Lower leg skin (tissue), 3 donors: ENCODE data around the gene PLOD1.
"Not testable (repeated sequence)": the region's sequence is repeated elsewhere in the genome, so short reads cannot be mapped to it uniquely, and the experiment has no call there.

Experiments used
- POLR2A ChIP-seq, 2 donors: fragments of 450-650 bp; IDR thresholded peaks; one replicate each; pipeline ENCODE4 v1.6.1; 2016 to 2017; ENCODE audit warnings: antibody characterized with exemption in 2 of 2, mild to moderate bottlenecking in 1 of 2, moderate library complexity in 1 of 2
- TF ChIP-seq, protein P1 (sequence below), 3 donors: fragments of 450-650 bp; IDR thresholded peaks; one replicate each; pipeline ENCODE4 v1.5.1; 2016; ENCODE audit warnings: antibody characterized with exemption in 3 of 3, mild to moderate bottlenecking in 3 of 3, moderate library complexity in 2 of 3

DNA sequence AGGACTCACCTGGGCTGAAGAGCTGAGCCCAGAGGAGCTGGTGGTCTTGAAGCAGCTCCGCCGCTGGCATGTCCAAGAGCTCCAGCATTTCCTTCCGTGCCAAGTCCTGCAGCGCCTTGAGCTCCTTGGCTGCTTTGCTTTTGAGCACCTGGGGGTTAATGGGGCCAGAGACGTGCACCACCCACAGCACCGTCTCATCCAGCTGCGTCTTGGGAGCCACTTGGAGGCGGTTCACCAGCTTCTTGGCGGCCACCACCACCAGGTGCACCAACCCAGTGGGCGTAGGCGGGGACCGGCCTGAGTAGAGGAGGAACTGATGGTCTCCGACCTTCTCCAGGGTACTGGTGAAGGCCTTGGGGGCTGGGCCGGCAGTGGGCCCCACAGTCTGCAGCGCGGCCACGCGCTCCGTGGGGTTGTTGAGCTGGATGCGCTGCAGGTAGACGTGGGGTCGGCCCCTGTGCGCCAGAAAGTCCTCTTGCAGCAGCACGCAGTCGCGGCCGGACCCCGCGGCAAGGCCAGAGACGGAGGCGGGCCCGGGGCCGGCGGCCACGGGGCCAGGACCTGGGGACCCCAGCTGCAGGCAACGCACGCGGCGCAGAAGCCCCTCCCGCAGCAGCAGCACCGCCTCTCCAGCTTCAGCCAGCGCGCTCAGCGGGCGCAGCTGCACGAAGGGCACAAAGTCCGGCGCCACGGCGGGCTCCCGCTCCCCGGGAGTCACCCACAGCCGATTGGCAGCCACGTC, 9.2 kb upstream of the PLOD1 start:
- TF ChIP-seq POLR2A (IDR thresholded peaks at IDR 0.05), result not testable (repeated sequence)
- TF ChIP-seq, protein P1, sequence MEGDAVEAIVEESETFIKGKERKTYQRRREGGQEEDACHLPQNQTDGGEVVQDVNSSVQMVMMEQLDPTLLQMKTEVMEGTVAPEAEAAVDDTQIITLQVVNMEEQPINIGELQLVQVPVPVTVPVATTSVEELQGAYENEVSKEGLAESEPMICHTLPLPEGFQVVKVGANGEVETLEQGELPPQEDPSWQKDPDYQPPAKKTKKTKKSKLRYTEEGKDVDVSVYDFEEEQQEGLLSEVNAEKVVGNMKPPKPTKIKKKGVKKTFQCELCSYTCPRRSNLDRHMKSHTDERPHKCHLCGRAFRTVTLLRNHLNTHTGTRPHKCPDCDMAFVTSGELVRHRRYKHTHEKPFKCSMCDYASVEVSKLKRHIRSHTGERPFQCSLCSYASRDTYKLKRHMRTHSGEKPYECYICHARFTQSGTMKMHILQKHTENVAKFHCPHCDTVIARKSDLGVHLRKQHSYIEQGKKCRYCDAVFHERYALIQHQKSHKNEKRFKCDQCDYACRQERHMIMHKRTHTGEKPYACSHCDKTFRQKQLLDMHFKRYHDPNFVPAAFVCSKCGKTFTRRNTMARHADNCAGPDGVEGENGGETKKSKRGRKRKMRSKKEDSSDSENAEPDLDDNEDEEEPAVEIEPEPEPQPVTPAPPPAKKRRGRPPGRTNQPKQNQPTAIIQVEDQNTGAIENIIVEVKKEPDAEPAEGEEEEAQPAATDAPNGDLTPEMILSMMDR (IDR thresholded peaks at IDR 0.05), result not testable (repeated sequence)
